ENCODE data around the gene NSG1.

- no peak for TF ChIP-seq CTCF (IDR thresholded peaks at IDR 0.05; ENCODE audit: poor library complexity)
- TF ChIP-seq EZH2phosphoT487 (IDR thresholded peaks at IDR 0.05; ENCODE audit: low read depth, severe bottlenecking, unreplicated experiment), result no peak
- TF ChIP-seq EZH2 (IDR thresholded peaks at IDR 0.05; ENCODE audit: borderline replicate concordance), result no peak
These were observed 9.1 kb downstream of the NSG1 start for GRCh38 chr4:4395849-4396627.
